Hematopoietic multipotent progenitor cell treated with erythropoietin and hydrocortisone succinate and interleukin-3 and kit ligand, for 4 days (in vitro differentiated cells): Measurements from ENCODE around the gene SLC27A5.
"Not testable (repeated sequence)": the region's sequence is repeated elsewhere in the genome, so short reads cannot be mapped to it uniquely, and the experiment has no call there.

Experiments used
- DNase-seq: peaks from one replicate; pipeline ENCODE4 v3.0.0-alpha.2; 2015

Gene SLC27A5

GRCh38 chr19:58466760-58467589 is 44.8 kb downstream of the SLC27A5 start, which contains the start of gene ZNF324:
Gene ZNF324, plus strand, starts transcription at chr19:58467080. Its CDS starts 2,106 bp downstream, at chr19:58469186.
- peak; percentile 99 for DNase-seq

DNA sequence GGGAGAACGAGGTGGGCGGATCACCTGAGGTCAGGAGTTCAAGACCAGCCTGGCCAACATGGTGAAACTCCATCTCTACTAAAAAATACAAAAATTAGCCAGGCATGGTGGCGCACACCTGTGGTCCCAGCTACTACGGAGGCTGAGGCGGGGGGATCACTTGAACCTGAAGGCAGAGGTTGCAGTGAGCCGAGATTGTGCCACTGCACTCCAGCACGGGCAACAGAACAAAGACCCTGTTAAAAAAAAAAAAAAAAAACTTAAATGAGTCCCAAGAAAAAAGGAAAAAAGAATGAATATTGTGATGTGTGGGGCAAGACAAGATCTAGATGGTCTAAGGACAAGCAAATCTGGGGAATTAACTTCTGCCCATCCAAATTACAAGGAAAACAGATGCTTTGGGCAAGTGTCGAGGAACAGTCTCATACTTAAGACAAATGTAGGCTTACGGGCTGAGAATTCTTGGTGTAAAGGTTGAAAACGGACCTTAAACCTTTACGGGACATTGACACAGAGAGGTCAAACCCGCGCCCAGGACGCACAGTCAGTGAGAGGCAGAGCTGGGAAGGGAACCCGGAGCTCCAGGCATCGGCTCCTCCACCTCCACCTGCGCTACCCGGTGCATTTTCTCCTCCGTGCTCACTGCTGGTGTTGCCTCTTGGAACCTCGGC is 45.6 kb downstream of the SLC27A5 start:
- DNase-seq: no peak

DNA sequence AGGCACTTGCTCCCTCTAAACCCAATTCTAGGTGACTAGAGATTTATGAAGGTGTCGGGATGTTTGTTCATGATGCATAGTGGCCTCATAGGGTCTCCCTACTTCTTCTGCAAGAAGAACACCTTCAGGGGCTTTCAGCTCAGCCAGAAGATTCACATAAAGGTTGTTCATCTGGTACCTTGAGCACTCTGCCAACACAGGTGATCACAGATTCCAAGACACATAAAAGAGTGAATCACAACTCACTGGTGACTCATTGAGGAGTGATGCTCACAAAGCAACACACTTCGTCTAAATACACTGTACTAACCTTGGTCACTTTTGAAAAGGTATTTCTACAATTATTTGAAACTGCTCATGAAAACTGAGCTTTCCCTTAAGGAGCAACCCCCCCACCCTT is 51.8 kb downstream of the SLC27A5 start:
- DNase-seq: no peak

GRCh38 chr19:58456111-58456510 is 55.7 kb downstream of the SLC27A5 start:
- no peak for DNase-seq

GRCh38 chr19:58455306-58455705 is 56.5 kb downstream of the SLC27A5 start:
- no peak for DNase-seq

DNA sequence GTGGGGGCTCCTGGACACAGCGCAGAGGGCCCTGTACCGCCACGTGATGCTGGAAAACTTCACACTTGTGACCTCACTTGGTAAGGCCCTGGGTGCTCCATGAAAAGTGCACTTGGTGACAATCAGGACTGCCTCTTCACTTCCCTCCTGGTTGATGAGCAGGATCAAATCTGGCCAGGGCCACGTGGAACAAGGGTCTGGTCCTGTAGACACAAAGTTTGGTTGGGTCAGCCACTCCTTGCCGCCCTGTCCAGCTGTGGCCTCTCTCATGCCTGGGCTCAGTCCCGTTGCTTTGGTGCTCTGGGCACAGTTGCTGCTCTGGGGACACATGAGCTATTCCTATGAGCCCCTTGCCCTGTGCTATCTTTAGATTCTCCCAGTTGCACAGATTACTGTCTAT is 58.0 kb downstream of the SLC27A5 start:
- DNase-seq: no peak

GRCh38 chr19:58451358-58452101 is 60.3 kb downstream of the SLC27A5 start, which contains the start of gene ZNF324B:
Gene ZNF324B, plus strand, starts transcription at chr19:58451622. Its CDS starts 2,080 bp downstream, at chr19:58453702.
- DNase-seq: peak; percentile 99

GRCh38 chr19:58450856-58451357 is 60.9 kb downstream of the SLC27A5 start:
- no peak for DNase-seq

GRCh38 chr19:58449980-58450379 is 61.8 kb downstream of the SLC27A5 start:
- not testable (repeated sequence) for DNase-seq

DNA sequence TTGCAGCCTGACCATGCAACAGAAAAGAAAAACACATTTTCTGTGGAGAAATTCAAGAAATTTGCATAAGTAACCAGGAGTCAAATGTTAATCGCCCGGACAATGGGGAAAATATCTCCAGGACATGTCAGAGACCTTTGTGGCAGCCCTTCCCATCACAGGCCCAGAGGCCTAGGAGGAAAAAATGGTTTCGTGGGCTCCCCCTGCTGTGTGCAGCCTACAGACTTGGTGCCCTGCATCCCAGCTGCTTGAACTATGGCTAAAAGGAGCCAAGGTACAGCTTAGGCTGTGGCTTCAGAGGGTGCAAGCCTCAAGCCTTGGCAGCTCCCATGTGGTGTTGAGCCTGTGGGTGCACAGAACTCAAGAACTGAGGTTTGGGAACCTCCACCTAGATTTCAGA is 62.9 kb downstream of the SLC27A5 start:
- DNase-seq: not testable (repeated sequence)
